GM12878 (cell line): Measurements from ENCODE around the gene PREP. TPM values are rescaled to one million over a fixed set of nuclear protein-coding genes. Genes with fewer than 3 reads are reported as not detected.

Experiments
- ATAC-seq: fragments of 200-7000 bp; cut with Tn5 transposase; 3 replicates; pipeline ENCODE4 v1.9.1; 2020; ENCODE audit warnings: mild to moderate bottlenecking, moderate library complexity
- BruUV-seq: library from RNA; stranded (reverse); fragments of 400-500 nt; replicated peaks from 2 replicates; lab custom pipeline; 2021; lab: Mats Ljungman, UMichigan
- CTCF ChIA-PET: fragments of 300-600 bp; sonication (Branson Sonifier 250); formaldehyde crosslinking; extraction: SDS; loops from one replicate; lab custom pipeline; 2021; ENCODE audit warnings: inconsistent platforms; lab: Yijun Ruan, JAX
- POLR2A ChIA-PET: fragments of 350-600 bp; formaldehyde crosslinking; extraction: SDS; loops from one replicate; lab custom pipeline; 2021; ENCODE audit warnings: inconsistent platforms; lab: Charles Lee
- RAD21 ChIA-PET: fragments of 300-600 bp; sonication (Branson Sonifier 250); formaldehyde crosslinking; loops from one replicate; lab custom pipeline; 2023; ENCODE audit warnings: antibody characterized with exemption; ENCODE audit not compliant: unreplicated experiment; lab: Charles Lee
- SMC1A ChIA-PET: fragments of 300-600 bp; sonication (Branson Sonifier 250); formaldehyde crosslinking; loops from one replicate; lab custom pipeline; 2023; ENCODE audit not compliant: unreplicated experiment, uncharacterized antibody; lab: Charles Lee
- DNase-seq: peaks from one replicate; pipeline ENCODE4 v3.0.0-alpha.2; 2011; ENCODE audit warnings: low read depth, low spot score
- FAIRE-seq: peaks from 3 replicates; lab custom pipeline; 2011; peaks lifted over from hg19 to GRCh38; lab: Jason Lieb, UNC
- H2AFZ ChIP-seq: 2 replicates; pipeline ENCODE4 v1.6.0; 2011; ENCODE audit warnings: low read depth, low read length, control low read depth; ENCODE audit not compliant: control insufficient read depth
- H3K27ac ChIP-seq: 2 replicates; pipeline ENCODE4 v1.5.1; 2011; ENCODE audit warnings: control low read depth; ENCODE audit not compliant: control insufficient read depth, insufficient read depth
- H3K27me3 ChIP-seq, 2 experiments: replicated peaks in 1 of 2; 2 replicates each; pipeline versions ENCODE4 v1.6.0 to v1.6.1; 2011; ENCODE audit warnings: low read length in 1 of 2; ENCODE audit not compliant: control insufficient read depth in 2 of 2, insufficient read depth in 2 of 2
- H3K36me3 ChIP-seq, 2 experiments: 2 replicates each; pipeline ENCODE4 v1.5.1; 2011; ENCODE audit warnings: low read length in 1 of 2; ENCODE audit not compliant: control insufficient read depth in 2 of 2, insufficient read depth in 2 of 2
- H3K4me1 ChIP-seq: 2 replicates; pipeline ENCODE4 v1.6.1; 2011; ENCODE audit warnings: mild to moderate bottlenecking, low read length, moderate library complexity, mixed read lengths; ENCODE audit not compliant: control insufficient read depth, insufficient read depth
- H3K4me2 ChIP-seq: 2 replicates; pipeline ENCODE4 v1.6.0; 2011; ENCODE audit warnings: control low read depth; ENCODE audit not compliant: control insufficient read depth, insufficient read depth
- H3K4me3 ChIP-seq: fragments of 200-600 bp; sonication (generic); 2 replicates; pipeline ENCODE4 v1.5.1; 2016
- H3K79me2 ChIP-seq: 2 replicates; pipeline ENCODE4 v1.6.0; 2011; ENCODE audit warnings: low read length; ENCODE audit not compliant: control insufficient read depth, insufficient read depth
- H3K9ac ChIP-seq: 2 replicates; pipeline ENCODE4 v1.8.0; 2011; ENCODE audit warnings: low read length, control low read depth, mixed read lengths; ENCODE audit not compliant: control insufficient read depth, insufficient read depth
- H3K9me3 ChIP-seq: replicated peaks from 3 replicates; pipeline ENCODE4 v1.5.1; 2011; ENCODE audit warnings: mild to moderate bottlenecking, low read length; ENCODE audit not compliant: control insufficient read depth, insufficient read depth
- H4K20me1 ChIP-seq: 2 replicates; pipeline ENCODE4 v1.6.0; 2011; ENCODE audit not compliant: control insufficient read depth, insufficient read depth
- ATF7 ChIP-seq: fragments of 450-650 bp; IDR thresholded peaks from 2 replicates; pipeline ENCODE4 v1.6.1; 2016; ENCODE audit warnings: low read depth, mild to moderate bottlenecking
- CTCF ChIP-seq, 3 experiments: IDR thresholded peaks in 2 of 3; conservative IDR thresholded peaks in 1 of 3; 2 replicates each; pipeline ENCODE4 v1.5.1; 2011; ENCODE audit warnings: low read depth in 3 of 3, low read length in 3 of 3, mild to moderate bottlenecking in 3 of 3, control low read depth in 2 of 3, moderate library complexity in 2 of 3, inconsistent platforms in 1 of 3, mixed read lengths in 1 of 3; ENCODE audit not compliant: control insufficient read depth in 2 of 3, insufficient read depth in 1 of 3; ENCODE audit errors: extremely low read depth in 1 of 3
- CUX1 ChIP-seq: IDR thresholded peaks from 2 replicates; pipeline ENCODE4 v1.6.1; 2012; ENCODE audit warnings: improper control_type of control experiment, low read depth, low read length; ENCODE audit not compliant: insufficient replicate concordance
- MEF2A ChIP-seq: IDR thresholded peaks from 2 replicates; pipeline ENCODE4 v1.6.1; 2011; ENCODE audit warnings: low read depth, mild to moderate bottlenecking, low read length, moderate library complexity; ENCODE audit not compliant: insufficient read depth
- MTA2 ChIP-seq: fragments of 450-650 bp; IDR thresholded peaks from 2 replicates; pipeline ENCODE4 v1.6.1; 2016; ENCODE audit warnings: low read depth, mild to moderate bottlenecking, moderate library complexity
- MXI1 ChIP-seq: fragments of 150-350 bp; IDR thresholded peaks from 2 replicates; pipeline ENCODE4 v1.6.1; 2011; ENCODE audit warnings: low read depth, mild to moderate bottlenecking, inconsistent platforms, low read length, improper control_type of control experiment
- NFYA ChIP-seq: IDR thresholded peaks from 2 replicates; pipeline ENCODE4 v1.6.1; 2011; ENCODE audit warnings: low read depth, mild to moderate bottlenecking, low read length, improper control_type of control experiment, borderline replicate concordance
- NR2C2 ChIP-seq: IDR thresholded peaks from 2 replicates; pipeline ENCODE4 v1.6.1; 2011; ENCODE audit warnings: borderline replicate concordance, low read depth; ENCODE audit not compliant: control insufficient read depth, insufficient read length
- PBX3 ChIP-seq: IDR thresholded peaks from 2 replicates; pipeline ENCODE4 v1.6.1; 2011; ENCODE audit warnings: mild to moderate bottlenecking, low read depth, low read length, moderate library complexity; ENCODE audit not compliant: insufficient replicate concordance
- POLR2AphosphoS5 ChIP-seq: IDR thresholded peaks from 2 replicates; pipeline ENCODE4 v1.6.1; 2011; ENCODE audit warnings: mild to moderate bottlenecking, low read length, inconsistent platforms
- RAD51 ChIP-seq: fragments of 450-650 bp; IDR thresholded peaks from 2 replicates; pipeline ENCODE4 v1.6.1; 2016; ENCODE audit warnings: moderate library complexity, mild to moderate bottlenecking, inconsistent platforms
- SMAD5 ChIP-seq: IDR thresholded peaks from 2 replicates; pipeline ENCODE4 v1.6.1; 2016; ENCODE audit warnings: antibody characterized with exemption, low read depth
- ZBTB33 ChIP-seq: fragments of 450-650 bp; IDR thresholded peaks from 2 replicates; pipeline ENCODE4 v1.6.1; 2017; ENCODE audit warnings: mild to moderate bottlenecking
- ZSCAN29 ChIP-seq: fragments of 450-650 bp; IDR thresholded peaks from 2 replicates; pipeline ENCODE4 v1.6.1; 2017; ENCODE audit warnings: mild to moderate bottlenecking, moderate library complexity
- WGBS: methylation state at CpG from one replicate; pipeline ENCODE4 v1.1.6; 2016; ENCODE audit warnings: low lambda C conversion rate; ENCODE audit not compliant: insufficient replicate concordance, insufficient coverage; ENCODE audit errors: missing lambda C conversion rate; 5-methylcytosine and 5-hydroxymethylcytosine counted together
- in situ Hi-C: fragments of 300-500 bp; cut with MboI; formaldehyde crosslinking; loops from 9 replicates; pipeline ENCODE4 v1.14.3; 2018; ENCODE audit warnings: mixed read lengths
- intact Hi-C: fragments of 100-400 bp; cut with micrococcal nuclease; formaldehyde crosslinking; loops from one replicate; pipeline ENCODE4 v1.14.2; 2022; ENCODE audit not compliant: unreplicated experiment
- polyA plus RNA-seq, 11 experiments: library from polyadenylated mRNA; depleted of rRNA in 4 of 11; unstranded in 6 of 11; stranded (reverse) in 5 of 11; fragments of >200 nt; fragmentation: Nextera tagmentation in 4 of 11; fragmentation: Illumina TruSeq in 1 of 11; extraction: Ambion mirVana in 4 of 11; extraction: Trizol in 1 of 11; gene quantifications; 1 replicate in 1 of 11; 2 replicates in 10 of 11; pipeline versions ENCODE4 v1.2.1 to v1.2.3, GENCODE V29; 2011 to 2016; ENCODE audit warnings: inconsistent platforms in 2 of 11, missing spikeins in 2 of 11, low read depth in 1 of 11
- total RNA-seq, 4 experiments: library from RNA; depleted of rRNA in 3 of 4; stranded (reverse); fragments of >200 nt in 3 of 4; fragmentation: Illumina TruSeq in 1 of 4; extraction: Trizol in 1 of 4; gene quantifications; 2 replicates each; pipeline versions ENCODE4 v1.2.1 to v1.2.3, GENCODE V29; 2013 to 2021

Gene PREP
- total and polyA plus RNA-seq, 10 of the 15 experiments (the other 5 are each of a cell fraction or from before 2014, with no cell fraction given) = 6.5 to 33.6 (median 18.1) TPM

GRCh38 chr6:105302617-105303128 is 100.2 kb downstream of the PREP start:
- 98% methylated on average over 16 of the region's 16 CpGs for WGBS
- DNase-seq (no peak), FAIRE-seq (no peak), ATAC-seq (no peak)
- ChIA-PET CTCF (interaction anchor here (1.0 kb wide), 1 partner anchor 9 kb away, joined by 3 read pairs; no protein-coding TSS in a partner anchor), RAD21 (no interaction called here), POLR2A (no interaction called here), SMC1A (interaction anchor here (1.7 kb wide), 1 partner anchor 13 kb away, joined by 4 read pairs; no protein-coding TSS in a partner anchor)
- no peak overlapping the region for H2AFZ ChIP-seq
- H3K27ac ChIP-seq = no peak overlapping the region
- in situ Hi-C loops (no loop called here), intact Hi-C loops (no loop called here)
- H3K4me3 ChIP-seq = no peak overlapping the region
- BruUV-seq = no TSS peak
- H3K79me2 ChIP-seq = no peaks in the 10 kb centered on the region
- peaks cover 0 to 2% of the 10 kb centered on the region in 2 experiments; a peak in 2 of 4 replicates for H3K36me3 ChIP-seq
- no peak overlapping the region for H3K4me2 ChIP-seq
- H3K9ac ChIP-seq = no peak overlapping the region
- H4K20me1 ChIP-seq = no peaks in the 10 kb centered on the region
- H3K27me3 ChIP-seq = no peaks in the 10 kb centered on the region
- H3K4me1 ChIP-seq = no peaks in the 10 kb centered on the region
- no peaks in the 10 kb centered on the region for H3K9me3 ChIP-seq
- TF ChIP-seq SMAD5 (no peak), CUX1 (no peak), RAD51 (no peak), CTCF (IDR thresholded peaks at IDR 0.05 in 2 of 3, conservative IDR thresholded peaks at IDR 0.05 in 1 of 3; ENCODE audit: control insufficient read depth in 2 of 3, extremely low read depth in 1 of 3, insufficient read depth in 1 of 3, low read depth in 3 of 3, low read length in 3 of 3) (no peak), NR2C2 (no peak), MTA2 (no peak), MXI1 (no peak), ZBTB33 (no peak), MEF2A (no peak), ATF7 (no peak), ZSCAN29 (no peak), PBX3 (no peak), NFYA (no peak), POLR2AphosphoS5 (no peak)
